ENCODE results near the gene AZU1. TPM values are rescaled to one million over a fixed set of nuclear protein-coding genes. Genes with fewer than 3 reads are reported as not detected.

The AZU1 gene
- total RNA-seq, 1 donor from 2014 or later = 1.3 TPM

DNA sequence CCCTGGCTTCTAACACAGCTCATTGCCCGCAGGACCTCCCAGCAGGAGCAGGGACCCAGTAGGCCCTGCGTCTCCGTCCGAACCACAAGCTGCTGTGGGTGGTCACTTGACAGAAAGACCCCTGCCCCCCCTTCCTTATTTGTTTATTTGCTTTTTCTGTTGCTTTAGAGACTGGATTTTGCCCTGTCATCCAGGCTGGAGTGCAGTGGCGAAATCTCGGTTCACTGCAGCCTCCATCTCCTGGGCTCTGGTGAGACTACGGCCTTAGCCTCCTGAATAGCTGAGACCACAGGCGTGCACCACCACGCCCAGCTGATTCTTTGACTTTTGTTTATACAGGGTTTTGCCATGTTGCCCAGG, 38.0 kb upstream of the AZU1 start:
- H3K4me1 Mint-ChIP-seq = no peaks in the 10 kb centered on the region
- DNase-seq (no peak), ATAC-seq (ENCODE audit: low read depth) (no peak)
- intact Hi-C loops (cut with micrococcal nuclease) = no loop called here
- no peaks in the 10 kb centered on the region for H3K36me3 Mint-ChIP-seq (ENCODE audit: low read depth)
- no peaks in the 10 kb centered on the region for H3K9me3 Mint-ChIP-seq
- CTCF ChIA-PET = no interaction called here
- no peak overlapping the region for H3K27ac Mint-ChIP-seq
- POLR2A ChIA-PET = no interaction called here
- TF ChIP-seq, protein P1, sequence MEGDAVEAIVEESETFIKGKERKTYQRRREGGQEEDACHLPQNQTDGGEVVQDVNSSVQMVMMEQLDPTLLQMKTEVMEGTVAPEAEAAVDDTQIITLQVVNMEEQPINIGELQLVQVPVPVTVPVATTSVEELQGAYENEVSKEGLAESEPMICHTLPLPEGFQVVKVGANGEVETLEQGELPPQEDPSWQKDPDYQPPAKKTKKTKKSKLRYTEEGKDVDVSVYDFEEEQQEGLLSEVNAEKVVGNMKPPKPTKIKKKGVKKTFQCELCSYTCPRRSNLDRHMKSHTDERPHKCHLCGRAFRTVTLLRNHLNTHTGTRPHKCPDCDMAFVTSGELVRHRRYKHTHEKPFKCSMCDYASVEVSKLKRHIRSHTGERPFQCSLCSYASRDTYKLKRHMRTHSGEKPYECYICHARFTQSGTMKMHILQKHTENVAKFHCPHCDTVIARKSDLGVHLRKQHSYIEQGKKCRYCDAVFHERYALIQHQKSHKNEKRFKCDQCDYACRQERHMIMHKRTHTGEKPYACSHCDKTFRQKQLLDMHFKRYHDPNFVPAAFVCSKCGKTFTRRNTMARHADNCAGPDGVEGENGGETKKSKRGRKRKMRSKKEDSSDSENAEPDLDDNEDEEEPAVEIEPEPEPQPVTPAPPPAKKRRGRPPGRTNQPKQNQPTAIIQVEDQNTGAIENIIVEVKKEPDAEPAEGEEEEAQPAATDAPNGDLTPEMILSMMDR (IDR thresholded peaks at IDR 0.05) = no peak
- peaks cover 12% of the 10 kb centered on the region for H3K27me3 Mint-ChIP-seq
- H3K4me3 Mint-ChIP-seq = no peak overlapping the region

DNA sequence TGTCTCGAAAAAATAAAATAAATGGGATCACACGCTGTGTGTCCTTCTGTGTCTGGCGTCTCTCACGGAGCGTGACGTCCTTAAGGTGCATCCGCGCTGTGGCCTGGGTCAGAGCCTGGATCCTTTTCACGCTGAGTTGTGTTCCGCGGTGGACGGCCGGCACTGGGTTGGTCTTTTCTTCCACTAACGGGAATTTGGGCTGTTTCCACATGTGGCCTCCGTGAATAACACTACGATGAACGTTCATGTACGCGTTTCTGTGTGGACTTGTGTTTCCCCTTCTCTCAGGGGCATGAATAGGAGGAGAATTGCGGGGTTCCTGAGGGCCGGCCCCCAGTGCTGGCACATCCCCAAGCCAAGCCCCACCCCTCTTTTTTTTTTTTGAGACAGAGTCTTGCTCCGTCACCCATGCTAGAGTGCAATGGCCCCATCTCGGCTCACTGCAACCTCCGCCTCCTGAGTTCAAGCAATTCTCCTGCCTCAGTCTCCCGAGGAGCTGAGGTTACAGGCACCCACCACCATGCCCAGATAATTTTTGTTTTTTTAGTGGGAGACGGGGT, 36.5 kb upstream of the AZU1 start:
- Mint-ChIP-seq H3K4me1 (no peaks in the 10 kb centered on the region), H3K27ac (no peak overlapping the region), H3K27me3 (peaks cover 12% of the 10 kb centered on the region), H3K9me3 (no peaks in the 10 kb centered on the region), H3K36me3 (ENCODE audit: low read depth) (no peaks in the 10 kb centered on the region), H3K4me3 (no peak overlapping the region)
- intact Hi-C loops (cut with micrococcal nuclease) = no loop called here
- ChIA-PET CTCF (no interaction called here), POLR2A (interaction anchor here (0.8 kb wide), 1 partner anchor 13 kb away, joined by 6 read pairs; no protein-coding TSS in a partner anchor)
- DNase-seq = no peak
- TF ChIP-seq, protein P1 (IDR thresholded peaks at IDR 0.05) = no peak
- no peak for ATAC-seq (ENCODE audit: low read depth)

DNA sequence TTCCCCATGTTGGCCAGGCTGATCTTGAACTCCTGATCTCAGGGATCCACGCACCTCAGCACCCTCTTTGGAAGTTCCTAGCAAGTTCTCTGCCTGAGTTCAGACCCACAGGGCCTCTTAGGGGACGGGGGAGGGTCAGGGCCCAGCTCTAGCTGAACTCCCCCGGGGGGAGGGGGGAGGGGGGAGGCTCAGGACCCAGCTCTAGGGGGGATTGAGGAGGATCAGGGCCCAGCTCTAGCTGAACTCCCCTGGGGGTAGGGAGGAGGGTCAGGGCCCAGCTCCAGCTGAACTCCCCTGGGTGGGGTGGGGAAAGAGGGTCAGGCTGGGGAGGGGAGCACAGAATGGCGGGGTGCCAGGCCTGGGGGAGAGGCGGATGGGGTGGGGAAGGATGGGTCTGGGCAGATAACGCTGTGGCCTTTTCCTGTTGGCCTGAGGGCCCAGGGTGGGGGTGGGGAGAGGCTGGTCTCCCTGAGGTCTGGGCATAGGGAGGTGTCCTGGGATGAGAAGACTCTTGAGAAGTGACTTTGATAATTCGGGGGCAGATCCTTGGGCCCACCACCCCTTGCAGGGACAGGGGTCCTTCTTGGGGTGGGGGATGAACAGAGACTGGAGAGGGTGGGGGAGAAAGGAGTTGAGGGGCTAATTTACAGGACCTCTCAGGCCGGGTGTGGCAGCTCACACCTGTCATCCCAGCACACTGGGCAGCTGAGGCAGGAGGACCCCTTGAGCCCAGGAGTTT, 35.9 kb upstream of the AZU1 start:
- POLR2A ChIA-PET = interaction anchor here (0.8 kb wide), 1 partner anchor 12 kb away, joined by 6 read pairs; no protein-coding TSS in a partner anchor

DNA sequence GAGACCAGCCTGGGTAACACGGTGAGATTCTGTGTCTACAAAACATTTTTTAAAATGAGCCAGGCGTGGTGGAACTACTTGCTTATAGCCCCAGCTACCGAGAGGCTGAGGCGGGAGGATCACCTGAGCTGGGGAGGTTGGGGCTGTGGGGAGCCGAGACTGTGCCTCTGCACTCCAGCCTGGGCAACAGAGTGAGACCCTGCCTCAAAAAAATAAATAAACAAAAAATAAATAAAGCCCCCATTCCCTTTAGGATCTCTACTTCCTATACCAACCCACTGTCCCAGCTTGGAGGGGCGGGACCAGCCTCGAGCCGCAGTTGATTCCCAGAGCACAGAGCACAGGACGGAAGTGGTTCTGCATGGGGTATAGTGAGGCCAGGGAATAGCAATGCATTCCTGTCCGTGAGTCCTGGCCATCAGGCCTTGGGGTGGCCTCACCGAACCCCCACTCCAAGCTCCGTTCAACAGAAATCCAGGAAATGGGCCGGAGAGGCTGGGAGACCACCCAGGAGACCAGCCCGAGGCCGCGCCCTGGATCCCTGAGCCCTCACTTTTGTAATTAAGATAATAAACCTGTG, 35.2 kb upstream of the AZU1 start:
- intact Hi-C loops (cut with micrococcal nuclease) = no loop called here
- H3K27ac Mint-ChIP-seq = no peak overlapping the region
- ATAC-seq (ENCODE audit: low read depth) (no peak), DNase-seq (no peak)
- H3K36me3 Mint-ChIP-seq (ENCODE audit: low read depth) = peaks cover 4% of the 10 kb centered on the region
- no peaks in the 10 kb centered on the region for H3K9me3 Mint-ChIP-seq
- H3K4me3 Mint-ChIP-seq = no peak overlapping the region
- H3K4me1 Mint-ChIP-seq = peaks cover 4% of the 10 kb centered on the region
- ChIA-PET CTCF (no interaction called here), POLR2A (no interaction called here)
- peaks cover 12% of the 10 kb centered on the region for H3K27me3 Mint-ChIP-seq
- TF ChIP-seq, protein P1 (IDR thresholded peaks at IDR 0.05) = no peak

More for the DNA sequence above, 35.9 kb upstream of the AZU1 start:
- H3K4me3 Mint-ChIP-seq = no peak overlapping the region
- intact Hi-C loops (cut with micrococcal nuclease) = no loop called here
- CTCF ChIA-PET = no interaction called here
- H3K4me1 Mint-ChIP-seq = peaks cover 2% of the 10 kb centered on the region
- ATAC-seq (ENCODE audit: low read depth) (no peak), DNase-seq (no peak)
- H3K27me3 Mint-ChIP-seq = peaks cover 12% of the 10 kb centered on the region
- H3K27ac Mint-ChIP-seq = no peak overlapping the region
- H3K36me3 Mint-ChIP-seq (ENCODE audit: low read depth) = peaks cover 1% of the 10 kb centered on the region
- no peaks in the 10 kb centered on the region for H3K9me3 Mint-ChIP-seq
- TF ChIP-seq, protein P1 (IDR thresholded peaks at IDR 0.05) = no peak

DNA sequence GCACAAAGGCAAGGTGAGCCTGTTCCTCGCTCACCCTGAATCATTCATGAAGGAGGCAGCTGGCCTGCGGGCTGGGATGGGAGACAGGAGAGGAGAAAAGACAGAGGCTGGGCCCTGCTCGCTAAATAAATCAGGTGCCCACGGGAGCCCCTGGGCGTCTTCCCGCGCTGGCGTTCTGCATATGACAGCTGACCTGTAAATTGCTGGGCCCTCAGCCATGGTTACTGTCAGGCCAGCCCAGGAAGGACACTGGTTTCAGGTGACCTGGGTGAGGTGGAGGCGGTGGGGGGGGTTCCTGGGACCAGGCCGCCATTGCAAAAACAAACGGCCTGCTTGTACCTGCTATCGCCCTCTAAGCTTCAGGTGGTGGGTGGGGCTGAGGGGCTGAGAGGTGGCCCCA, 33.8 kb upstream of the AZU1 start:
- no peak overlapping the region for H3K27ac Mint-ChIP-seq
- H3K4me3 Mint-ChIP-seq = no peak overlapping the region
- CTCF ChIA-PET = no interaction called here
- POLR2A ChIA-PET = no interaction called here
- no peak for ATAC-seq (ENCODE audit: low read depth)
- peaks cover 12% of the 10 kb centered on the region for H3K27me3 Mint-ChIP-seq
- intact Hi-C loops (cut with micrococcal nuclease) = no loop called here
- TF ChIP-seq, protein P1 (IDR thresholded peaks at IDR 0.05) = no peak
- H3K36me3 Mint-ChIP-seq (ENCODE audit: low read depth) = peaks cover 6% of the 10 kb centered on the region
- H3K9me3 Mint-ChIP-seq = no peaks in the 10 kb centered on the region
- no peak for DNase-seq
- peaks cover 8% of the 10 kb centered on the region for H3K4me1 Mint-ChIP-seq
